ENCODE results near the gene ZNF783.
"Not testable (repeated sequence)": the region's sequence is repeated elsewhere in the genome, so short reads cannot be mapped to it uniquely, and the experiment has no call there.

Gene ZNF783

DNA sequence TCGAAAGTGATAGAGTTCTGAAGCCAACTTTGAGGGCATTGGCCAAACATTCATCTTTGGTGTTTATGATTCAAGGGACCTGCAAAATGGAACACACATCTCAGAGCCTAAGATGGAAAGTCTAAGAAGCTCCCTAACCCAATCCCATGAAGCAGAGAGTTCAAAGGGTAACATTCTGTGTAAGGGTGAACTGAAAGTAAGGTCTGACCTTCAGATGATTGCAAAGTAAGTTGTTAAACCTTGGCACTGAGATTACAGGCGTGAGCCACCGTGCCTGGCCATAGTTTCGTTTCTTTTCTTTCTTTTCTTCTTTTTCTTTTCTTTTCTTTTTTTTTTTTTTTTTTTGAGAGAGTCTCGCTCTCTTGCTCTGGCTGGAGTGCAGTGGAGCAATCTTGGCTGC is 20.3 kb upstream of the ZNF783 start:
- no peak for DNase-seq

DNA sequence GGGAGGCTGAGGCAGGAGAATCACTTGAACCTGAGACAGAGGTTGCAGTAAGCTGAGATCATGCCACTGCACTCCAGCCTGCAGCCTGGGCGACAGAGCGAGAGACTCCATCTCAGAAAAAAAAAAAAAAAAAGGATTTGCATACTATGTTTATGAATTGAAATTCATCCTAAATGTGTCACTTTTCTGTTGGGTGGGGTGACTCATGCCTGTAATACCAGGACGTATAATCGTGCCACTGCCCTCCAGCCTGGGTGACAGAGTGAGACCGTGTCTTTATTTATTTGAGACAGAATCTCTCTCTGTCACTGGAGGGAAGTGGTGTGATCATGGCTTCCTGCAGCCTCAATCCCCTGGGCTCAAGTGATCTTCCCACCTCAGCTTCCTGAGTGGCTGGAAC is 16.8 kb upstream of the ZNF783 start:
- peak; percentile 80 for DNase-seq

- DNase-seq, result peak; percentile 53
Measured at GRCh38 chr7:149245744-149246143, 16.3 kb upstream of the ZNF783 start.

GRCh38 chr7:149248777-149249176 is 13.2 kb upstream of the ZNF783 start:
- peak; percentile 29 for DNase-seq

GRCh38 chr7:149250151-149250550 is 11.8 kb upstream of the ZNF783 start:
- DNase-seq, result not testable (repeated sequence)

DNA sequence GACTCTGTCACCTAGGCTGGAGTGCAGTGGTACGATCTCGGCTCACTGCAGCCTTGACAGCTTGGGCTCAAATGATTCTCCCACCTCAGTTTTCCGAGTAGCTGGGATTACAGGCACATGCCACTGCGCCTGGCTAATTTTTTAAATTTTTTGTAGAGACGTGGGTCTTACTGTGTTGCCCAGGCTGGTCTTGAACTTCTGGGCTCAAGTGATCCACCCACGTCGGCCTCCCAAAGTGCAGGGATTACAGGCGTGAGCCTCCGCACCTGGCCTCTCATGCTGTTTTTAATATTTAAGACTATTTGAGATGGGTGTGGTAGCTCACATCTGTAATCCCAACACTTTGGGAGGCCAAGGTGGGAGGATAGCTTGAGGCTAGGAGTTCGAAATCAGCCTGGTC is 10.5 kb upstream of the ZNF783 start:
- not testable (repeated sequence) for DNase-seq

DNA sequence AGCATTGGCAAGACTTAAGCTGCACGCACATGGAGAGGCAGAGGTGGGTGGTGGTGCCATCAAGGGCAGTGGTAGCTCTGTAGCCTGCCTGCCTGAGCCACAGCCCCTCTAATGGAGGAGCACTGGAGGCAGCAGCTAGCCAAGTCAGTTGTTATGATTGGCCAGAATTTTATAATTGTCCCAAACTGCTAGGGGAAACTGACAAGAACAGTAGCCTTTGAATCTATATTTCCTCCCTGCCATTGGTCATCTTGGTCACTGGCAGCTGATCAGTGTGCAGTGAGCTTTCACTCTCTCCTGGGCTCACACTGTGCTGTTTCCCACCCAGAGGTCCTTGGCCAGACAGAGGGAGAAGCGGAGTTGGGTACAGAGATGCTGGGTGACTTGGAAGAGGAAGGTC is 9.6 kb upstream of the ZNF783 start:
- no peak for DNase-seq

- no peak for DNase-seq
Measured at GRCh38 chr7:149253665-149254064, 8.3 kb upstream of the ZNF783 start.

- no peak for DNase-seq
Measured at GRCh38 chr7:149254181-149254858, 7.7 kb upstream of the ZNF783 start.

- no peak for DNase-seq
Measured at GRCh38 chr7:149255174-149255573, 6.8 kb upstream of the ZNF783 start.

DNA sequence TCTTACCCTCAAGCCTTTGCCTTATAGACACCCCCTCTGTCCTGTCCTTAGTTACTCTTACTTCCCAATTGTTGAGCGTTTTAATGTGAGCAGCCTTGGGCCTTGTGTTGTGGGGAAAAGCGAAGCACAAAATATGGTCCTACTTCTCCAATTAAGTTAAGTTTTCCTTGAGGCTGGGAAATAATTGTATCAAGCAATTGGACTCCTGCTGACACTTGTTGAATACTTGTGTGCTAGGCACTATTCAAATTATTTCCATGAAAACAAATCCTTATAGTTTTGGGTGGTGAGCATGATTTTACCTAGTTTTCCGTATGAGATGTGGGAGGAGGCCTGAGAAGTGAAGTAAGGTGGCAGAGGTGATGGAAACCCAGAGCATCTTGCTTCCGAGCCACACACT is 5.4 kb upstream of the ZNF783 start:
- no peak for DNase-seq

DNA sequence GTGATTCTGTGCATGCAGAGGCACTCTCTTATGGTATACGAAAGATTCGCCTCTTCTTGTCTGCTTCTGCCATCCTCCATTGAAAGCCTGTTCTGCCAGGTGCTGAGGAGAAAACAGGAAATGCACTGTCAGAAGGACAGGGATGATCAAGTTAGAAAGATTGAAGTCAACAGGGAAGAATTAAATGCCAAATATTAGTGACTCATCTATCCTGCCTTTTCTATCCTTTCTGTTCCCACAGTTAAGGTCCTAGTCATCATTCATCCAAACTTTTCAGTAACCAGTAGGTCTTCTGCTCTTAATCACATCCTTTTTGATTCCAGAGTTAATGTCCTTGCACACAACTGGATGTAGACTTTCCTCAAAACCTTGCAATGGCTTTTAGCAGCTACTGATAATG is 4.8 kb upstream of the ZNF783 start:
- no peak for DNase-seq

DNA sequence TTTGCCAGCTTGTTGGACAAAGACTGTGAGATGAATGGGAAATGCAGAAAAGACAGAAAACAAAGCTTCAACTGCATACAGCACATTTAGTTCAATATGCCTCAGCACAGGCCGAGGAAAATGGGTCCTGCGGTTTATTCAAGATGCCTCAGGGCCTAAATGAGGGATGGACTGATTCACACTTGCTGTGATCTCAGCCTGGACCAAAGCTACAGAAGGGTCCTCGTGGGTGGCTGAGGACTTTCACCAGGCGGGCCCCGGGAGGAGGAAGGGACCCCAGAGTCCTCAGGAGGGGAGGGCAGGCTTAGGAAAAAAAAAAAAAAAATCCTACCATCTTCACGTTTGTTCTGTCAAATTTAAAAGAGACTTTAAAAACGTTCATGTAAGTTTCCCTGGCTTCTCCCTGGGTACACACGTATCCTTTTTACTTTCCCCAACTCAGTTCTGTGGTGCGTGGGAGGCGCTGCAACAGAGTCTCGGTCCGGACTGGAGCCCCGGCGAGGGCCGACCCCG is 624 bp upstream of the ZNF783 start:
- peak; percentile 47 for DNase-seq

DNA sequence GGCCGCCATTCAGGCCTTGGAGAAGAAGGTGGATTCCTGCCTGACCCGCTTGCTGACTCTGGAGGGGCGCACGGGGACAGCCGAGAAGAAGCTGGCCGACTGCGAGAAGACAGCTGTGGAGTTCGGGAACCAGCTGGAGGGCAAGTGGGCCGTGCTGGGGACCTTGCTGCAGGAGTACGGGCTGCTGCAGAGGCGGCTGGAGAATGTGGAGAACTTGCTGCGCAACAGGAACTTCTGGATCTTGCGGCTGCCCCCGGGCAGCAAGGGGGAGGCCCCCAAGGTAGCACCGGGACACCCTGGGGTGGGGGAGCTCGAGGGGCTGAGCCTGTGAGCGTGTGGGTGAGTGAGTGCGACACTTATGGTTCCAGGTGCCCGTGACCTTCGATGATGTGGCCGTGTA is 4.5 kb downstream of the ZNF783 start:
- no peak for DNase-seq

DNA sequence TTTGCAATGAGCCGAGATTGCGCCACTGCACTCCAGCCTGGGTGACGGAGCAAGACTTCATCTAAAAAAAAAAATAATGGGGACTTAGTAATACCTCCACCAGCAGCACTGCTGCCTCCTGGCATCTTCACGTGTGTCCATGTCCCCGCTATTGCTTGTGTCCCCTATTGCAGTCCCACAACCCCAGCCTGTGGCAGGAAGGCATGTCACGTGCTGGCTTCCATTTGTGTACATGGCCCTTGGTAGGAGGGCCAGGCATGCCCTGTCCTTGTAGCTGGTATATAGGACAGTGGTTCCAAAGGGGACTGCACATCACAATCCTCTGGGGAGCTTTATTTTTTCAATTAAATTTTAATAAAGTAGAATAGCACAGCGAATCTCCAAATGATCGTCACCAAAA is 5.7 kb downstream of the ZNF783 start:
- DNase-seq, result no peak

- not testable (repeated sequence) for DNase-seq
Measured at GRCh38 chr7:149274424-149274823, 12.4 kb downstream of the ZNF783 start.

DNA sequence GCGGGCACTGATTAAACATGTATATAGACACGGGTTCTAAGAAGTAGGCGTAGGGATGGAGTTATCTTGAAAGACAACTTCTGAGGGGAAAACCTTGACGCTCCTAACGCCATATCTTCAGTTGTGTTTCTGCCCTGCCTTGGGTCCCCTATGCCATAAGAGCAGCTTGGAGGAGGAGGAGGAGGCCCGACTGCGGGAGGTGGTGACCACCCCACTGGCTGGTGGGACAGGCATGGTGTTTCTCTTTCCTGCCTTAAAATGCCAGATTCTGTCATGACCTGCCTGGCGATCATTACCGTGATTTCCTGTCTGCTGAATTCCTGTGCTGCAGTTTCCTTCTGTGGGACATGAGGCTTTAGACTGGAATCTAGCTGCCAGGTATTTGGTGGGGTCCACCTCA is 15.9 kb downstream of the ZNF783 start:
- DNase-seq, result no peak

GRCh38 chr7:149278396-149278795 is 16.4 kb downstream of the ZNF783 start:
- no peak for DNase-seq

- no peak for DNase-seq
Measured at GRCh38 chr7:149279111-149279743, 17.2 kb downstream of the ZNF783 start.

GRCh38 chr7:149280151-149280550 is 18.2 kb downstream of the ZNF783 start:
- DNase-seq, result no peak

- DNase-seq, result no peak
Measured at GRCh38 chr7:149280661-149281507, 18.9 kb downstream of the ZNF783 start.

GRCh38 chr7:149281508-149282330 is 19.7 kb downstream of the ZNF783 start:
- DNase-seq, result no peak

- no peak for DNase-seq
Measured at GRCh38 chr7:149282331-149282655, 20.3 kb downstream of the ZNF783 start.

Measured in activated CD4-positive, alpha-beta T cell treated with anti-CD3 and anti-CD28 coated beads, Interleukin-10, Interleukin-2, amounts not matched to agents 100 ng/mL and 50 ng/mL, durations not matched to agents 16 hours and 8 hours (primary cell).